Panc1 (cell line): Measurements from ENCODE around the gene TUBG1. TPM values are rescaled to one million over a fixed set of nuclear protein-coding genes. Genes with fewer than 3 reads are reported as not detected.

ENCODE experiments used
- ATAC-seq: fragments of 200-7000 bp; cut with Tn5 transposase; 2 replicates; pipeline ENCODE4 v1.9.1; 2020; ENCODE audit warnings: mild to moderate bottlenecking, moderate library complexity
- BruUV-seq: library from RNA; stranded (reverse); fragments of 400-500 nt; replicated peaks from 2 replicates; lab custom pipeline; 2021; lab: Mats Ljungman, UMichigan
- CTCF ChIA-PET: fragments of 300-600 bp; sonication (Branson Sonifier 250); formaldehyde crosslinking; loops from one replicate; lab custom pipeline; 2022; ENCODE audit warnings: antibody characterized with exemption; lab: Charles Lee
- POLR2A ChIA-PET: fragments of 300-600 bp; sonication (Branson Sonifier 250); formaldehyde crosslinking; loops from one replicate; lab custom pipeline; 2022; ENCODE audit warnings: antibody characterized with exemption; lab: Charles Lee
- DNase-seq: peaks from one replicate; pipeline ENCODE4 v3.0.0-alpha.2; 2010; ENCODE audit warnings: low read depth, low spot score
- H3K27ac ChIP-seq: 2 replicates; pipeline ENCODE4 v1.5.1; 2011; ENCODE audit warnings: mild to moderate bottlenecking, low read length, inconsistent platforms
- H3K27me3 ChIP-seq: fragments of 200-500 bp; sonication (Bioruptor generic); 2 replicates; pipeline ENCODE4 v1.6.0; 2014; ENCODE audit warnings: low read length, inconsistent platforms; ENCODE audit not compliant: control insufficient read depth, insufficient read depth
- H3K36me3 ChIP-seq: fragments of 200-500 bp; sonication (Bioruptor generic); 2 replicates; pipeline ENCODE4 v1.5.1; 2014; ENCODE audit warnings: inconsistent platforms, mild to moderate bottlenecking, low read length, moderate library complexity; ENCODE audit not compliant: control insufficient read depth, insufficient read depth
- H3K4me1 ChIP-seq: 2 replicates; pipeline ENCODE4 v1.5.1; 2011; ENCODE audit warnings: inconsistent platforms, mild to moderate bottlenecking, low read length, moderate library complexity; ENCODE audit not compliant: control insufficient read depth, insufficient read depth
- H3K4me3 ChIP-seq, 2 experiments: 2 replicates each; pipeline ENCODE4 v1.5.1; 2011 to 2012; ENCODE audit warnings: low read depth in 2 of 2, low read length in 2 of 2, mild to moderate bottlenecking in 2 of 2, inconsistent platforms in 1 of 2, moderate library complexity in 1 of 2
- H3K9me3 ChIP-seq: fragments of 200-500 bp; sonication (Bioruptor generic); 2 replicates; pipeline ENCODE4 v1.5.1; 2014; ENCODE audit warnings: low read depth, mild to moderate bottlenecking, inconsistent platforms, low read length, moderate library complexity; ENCODE audit not compliant: control insufficient read depth, insufficient read depth
- POLR2AphosphoS5 ChIP-seq: IDR thresholded peaks from 2 replicates; pipeline ENCODE4 v1.6.1; 2012; ENCODE audit warnings: mild to moderate bottlenecking, low read depth, low read length, moderate library complexity
- SIN3A ChIP-seq: IDR thresholded peaks from 2 replicates; pipeline ENCODE4 v1.6.1; 2012; ENCODE audit warnings: low read depth, mild to moderate bottlenecking, low read length, moderate library complexity, borderline replicate concordance; ENCODE audit not compliant: insufficient read depth
- TCF7L2 ChIP-seq: IDR thresholded peaks from 2 replicates; pipeline ENCODE4 v1.6.1; 2011; ENCODE audit warnings: mild to moderate bottlenecking, low read depth, low read length, inconsistent platforms
- in situ Hi-C: cut with HindIII; loops from 2 replicates; pipeline ENCODE4 v1.10.0; 2016; ENCODE audit warnings: low sequenced_read_pairs, low pct_unique_long_range_greater_than_20kb
- intact Hi-C: fragments of 100-400 bp; cut with micrococcal nuclease; formaldehyde crosslinking; loops from one replicate; pipeline ENCODE4 v1.10.0; 2022; ENCODE audit not compliant: unreplicated experiment
- total RNA-seq: library from RNA; stranded (reverse); gene quantifications from one replicate; pipeline ENCODE4 v1.2.1, GENCODE V29; 2021; ENCODE audit not compliant: unreplicated experiment
- TF ChIP-seq, protein P1 (sequence below), 2 experiments: IDR thresholded peaks; 2 replicates each; pipeline ENCODE4 v1.6.1; 2011 to 2012; ENCODE audit warnings: low read depth in 2 of 2, control low read depth in 1 of 2, low read length in 1 of 2, mild to moderate bottlenecking in 1 of 2, moderate library complexity in 1 of 2; ENCODE audit not compliant: insufficient read depth in 1 of 2
- TF ChIP-seq, protein P2 (sequence below): fragments of 450-650 bp; IDR thresholded peaks from 2 replicates; pipeline ENCODE4 v1.5.1; 2017; ENCODE audit warnings: mild to moderate bottlenecking

The TUBG1 gene
- total RNA-seq, 1 experiment from 2014 or later, result 99.8 TPM

DNA sequence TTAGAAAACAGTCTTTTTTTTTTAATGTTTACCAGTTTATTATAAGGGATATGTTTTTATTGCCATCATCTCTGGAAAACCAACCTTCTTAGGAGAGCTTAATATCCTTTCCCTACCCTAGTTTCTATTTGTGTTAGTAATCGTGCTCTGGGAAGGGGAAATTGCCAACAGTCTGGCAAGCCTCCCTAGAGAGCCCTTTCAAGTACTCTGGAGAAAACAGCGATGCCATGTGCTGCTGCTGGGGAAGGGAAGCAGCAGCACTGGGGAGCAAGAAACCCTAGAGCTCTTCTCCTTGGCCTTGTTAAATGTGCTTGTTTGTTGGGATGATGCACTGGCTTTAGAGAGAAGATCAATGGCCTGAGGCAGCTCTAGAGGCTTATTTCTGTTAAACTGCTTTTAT, 10.6 kb upstream of the TUBG1 start:
- in situ Hi-C loops, result no loop called here
- CTCF ChIA-PET, result no interaction called here

DNA sequence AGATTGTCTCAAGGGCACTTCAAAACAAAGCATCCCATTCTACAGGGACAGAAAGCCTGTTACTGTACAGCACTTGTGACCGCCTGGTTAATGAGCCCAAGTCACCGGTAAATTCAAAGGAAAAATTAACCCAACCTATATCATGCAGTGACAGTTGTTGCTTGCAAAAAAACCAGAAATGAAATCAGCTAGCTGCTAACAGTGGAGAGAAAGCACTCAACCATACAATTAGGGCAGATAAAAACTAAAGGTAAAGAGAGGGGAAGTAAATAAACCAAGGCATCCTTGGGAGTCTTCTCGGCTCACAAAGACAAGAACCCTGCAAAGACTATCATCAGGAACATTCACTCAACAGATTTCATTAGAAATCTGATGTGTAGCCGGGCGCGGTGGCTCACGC, 6.2 kb upstream of the TUBG1 start:
- H3K27me3 ChIP-seq, result no peaks in the 10 kb centered on the region
- H3K4me1 ChIP-seq, result peaks cover 14% of the 10 kb centered on the region
- no peak for ATAC-seq
- in situ Hi-C loops (no loop called here), intact Hi-C loops (no loop called here)
- no peaks in the 10 kb centered on the region for H3K9me3 ChIP-seq
- H3K27ac ChIP-seq, result no peak overlapping the region
- ChIA-PET POLR2A (no interaction called here), CTCF (no interaction called here)
- no peak for TF ChIP-seq TCF7L2
- TF ChIP-seq, protein P1, sequence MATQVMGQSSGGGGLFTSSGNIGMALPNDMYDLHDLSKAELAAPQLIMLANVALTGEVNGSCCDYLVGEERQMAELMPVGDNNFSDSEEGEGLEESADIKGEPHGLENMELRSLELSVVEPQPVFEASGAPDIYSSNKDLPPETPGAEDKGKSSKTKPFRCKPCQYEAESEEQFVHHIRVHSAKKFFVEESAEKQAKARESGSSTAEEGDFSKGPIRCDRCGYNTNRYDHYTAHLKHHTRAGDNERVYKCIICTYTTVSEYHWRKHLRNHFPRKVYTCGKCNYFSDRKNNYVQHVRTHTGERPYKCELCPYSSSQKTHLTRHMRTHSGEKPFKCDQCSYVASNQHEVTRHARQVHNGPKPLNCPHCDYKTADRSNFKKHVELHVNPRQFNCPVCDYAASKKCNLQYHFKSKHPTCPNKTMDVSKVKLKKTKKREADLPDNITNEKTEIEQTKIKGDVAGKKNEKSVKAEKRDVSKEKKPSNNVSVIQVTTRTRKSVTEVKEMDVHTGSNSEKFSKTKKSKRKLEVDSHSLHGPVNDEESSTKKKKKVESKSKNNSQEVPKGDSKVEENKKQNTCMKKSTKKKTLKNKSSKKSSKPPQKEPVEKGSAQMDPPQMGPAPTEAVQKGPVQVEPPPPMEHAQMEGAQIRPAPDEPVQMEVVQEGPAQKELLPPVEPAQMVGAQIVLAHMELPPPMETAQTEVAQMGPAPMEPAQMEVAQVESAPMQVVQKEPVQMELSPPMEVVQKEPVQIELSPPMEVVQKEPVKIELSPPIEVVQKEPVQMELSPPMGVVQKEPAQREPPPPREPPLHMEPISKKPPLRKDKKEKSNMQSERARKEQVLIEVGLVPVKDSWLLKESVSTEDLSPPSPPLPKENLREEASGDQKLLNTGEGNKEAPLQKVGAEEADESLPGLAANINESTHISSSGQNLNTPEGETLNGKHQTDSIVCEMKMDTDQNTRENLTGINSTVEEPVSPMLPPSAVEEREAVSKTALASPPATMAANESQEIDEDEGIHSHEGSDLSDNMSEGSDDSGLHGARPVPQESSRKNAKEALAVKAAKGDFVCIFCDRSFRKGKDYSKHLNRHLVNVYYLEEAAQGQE (IDR thresholded peaks at IDR 0.05; ENCODE audit: insufficient read depth in 1 of 2, low read depth in 2 of 2, low read length in 1 of 2), result no peak
- TF ChIP-seq, protein P2, sequence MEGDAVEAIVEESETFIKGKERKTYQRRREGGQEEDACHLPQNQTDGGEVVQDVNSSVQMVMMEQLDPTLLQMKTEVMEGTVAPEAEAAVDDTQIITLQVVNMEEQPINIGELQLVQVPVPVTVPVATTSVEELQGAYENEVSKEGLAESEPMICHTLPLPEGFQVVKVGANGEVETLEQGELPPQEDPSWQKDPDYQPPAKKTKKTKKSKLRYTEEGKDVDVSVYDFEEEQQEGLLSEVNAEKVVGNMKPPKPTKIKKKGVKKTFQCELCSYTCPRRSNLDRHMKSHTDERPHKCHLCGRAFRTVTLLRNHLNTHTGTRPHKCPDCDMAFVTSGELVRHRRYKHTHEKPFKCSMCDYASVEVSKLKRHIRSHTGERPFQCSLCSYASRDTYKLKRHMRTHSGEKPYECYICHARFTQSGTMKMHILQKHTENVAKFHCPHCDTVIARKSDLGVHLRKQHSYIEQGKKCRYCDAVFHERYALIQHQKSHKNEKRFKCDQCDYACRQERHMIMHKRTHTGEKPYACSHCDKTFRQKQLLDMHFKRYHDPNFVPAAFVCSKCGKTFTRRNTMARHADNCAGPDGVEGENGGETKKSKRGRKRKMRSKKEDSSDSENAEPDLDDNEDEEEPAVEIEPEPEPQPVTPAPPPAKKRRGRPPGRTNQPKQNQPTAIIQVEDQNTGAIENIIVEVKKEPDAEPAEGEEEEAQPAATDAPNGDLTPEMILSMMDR, result no peak
- no peak for TF ChIP-seq SIN3A
- TF ChIP-seq POLR2AphosphoS5, result no peak
- no peaks in the 10 kb centered on the region; the same call in 1 of the 2 replicates for H3K36me3 ChIP-seq
- BruUV-seq, result no TSS peak
- no peak for DNase-seq
- no peak overlapping the region for H3K4me3 ChIP-seq

More for the DNA sequence above, 10.6 kb upstream of the TUBG1 start:
- H3K36me3 ChIP-seq, result no peaks in the 10 kb centered on the region; the same call in 1 of the 2 replicates
- peaks cover 2% of the 10 kb centered on the region; the same call in 1 of the 2 replicates for H3K4me1 ChIP-seq
- H3K27me3 ChIP-seq, result no peaks in the 10 kb centered on the region
- no peak overlapping the region for H3K4me3 ChIP-seq
- no peak for TF ChIP-seq SIN3A
- no peak for TF ChIP-seq POLR2AphosphoS5
- TF ChIP-seq TCF7L2, result no peak
- TF ChIP-seq, protein P2, result no peak
- TF ChIP-seq, protein P1 (IDR thresholded peaks at IDR 0.05; ENCODE audit: insufficient read depth in 1 of 2, low read depth in 2 of 2, low read length in 1 of 2), result no peak
- no peaks in the 10 kb centered on the region for H3K9me3 ChIP-seq
- ATAC-seq, result no peak
- no peak for DNase-seq
- BruUV-seq, result TSS peak; percentile 43
- intact Hi-C loops, result no loop called here
- no peak overlapping the region for H3K27ac ChIP-seq
- POLR2A ChIA-PET, result no interaction called here
